WERI-Rb-1 (cell line): Measurements from ENCODE around the gene LIG4.

ENCODE experiments used
- DNase-seq: peaks from one replicate; pipeline ENCODE4 v3.0.0-alpha.2; 2020
- H3K27ac ChIP-seq: fragments of 250-450 bp; sonication (Bioruptor Pico); 2 replicates; pipeline ENCODE4 v1.5.1; 2020; ENCODE audit warnings: mild to moderate bottlenecking, moderate library complexity
- H3K27me3 ChIP-seq: fragments of 250-450 bp; sonication (Bioruptor Pico); 2 replicates; pipeline ENCODE4 v1.5.1; 2021; ENCODE audit warnings: mild to moderate bottlenecking, low read depth, moderate library complexity; ENCODE audit not compliant: insufficient read depth, severe bottlenecking
- H3K36me3 ChIP-seq: fragments of 250-450 bp; sonication (Bioruptor Pico); 2 replicates; pipeline ENCODE4 v1.5.1; 2020; ENCODE audit warnings: mild to moderate bottlenecking, moderate library complexity
- H3K4me3 ChIP-seq: 2 replicates; pipeline ENCODE4 v1.5.1; 2011; ENCODE audit warnings: low read depth, mild to moderate bottlenecking, control low read depth, low read length
- H3K9me3 ChIP-seq: fragments of 250-450 bp; sonication (Bioruptor Pico); 2 replicates; pipeline ENCODE4 v1.5.1; 2021; ENCODE audit warnings: mild to moderate bottlenecking, moderate library complexity; ENCODE audit not compliant: severe bottlenecking
- CTCF ChIP-seq: IDR thresholded peaks from 2 replicates; pipeline ENCODE4 v1.5.1; 2011; ENCODE audit warnings: low read depth, mild to moderate bottlenecking, control low read depth, inconsistent platforms, low read length

Gene LIG4

GRCh38 chr13:108166078-108166477 is 49.3 kb downstream of the LIG4 start:
- no peak overlapping the region for H3K4me3 ChIP-seq
- peaks cover 13% of the 10 kb centered on the region for H3K27me3 ChIP-seq
- no peak for TF ChIP-seq CTCF
- no peaks in the 10 kb centered on the region for H3K9me3 ChIP-seq
- DNase-seq: no peak
- H3K27ac ChIP-seq: no peak overlapping the region
- H3K36me3 ChIP-seq: no peaks in the 10 kb centered on the region

GRCh38 chr13:108158746-108159145 is 56.6 kb downstream of the LIG4 start:
- Histone ChIP-seq H3K4me3 (no peak overlapping the region), H3K27me3 (peaks cover 3% of the 10 kb centered on the region), H3K36me3 (no peaks in the 10 kb centered on the region), H3K9me3 (no peaks in the 10 kb centered on the region), H3K27ac (no peak overlapping the region)
- no peak for DNase-seq
- TF ChIP-seq CTCF: no peak
